Stimulated activated CD8-positive, alpha-beta memory T cell treated with anti-CD3 and anti-CD28 coated beads, Interleukin-15, amount 100 ng/mL, for 4 hours (primary cell): Measurements from ENCODE around the gene MT1M.
A peak's percentile ranks its signal among the peaks of the same experiment; 100 is the strongest.
"Not testable (repeated sequence)": the region's sequence is repeated elsewhere in the genome, so short reads cannot be mapped to it uniquely, and the experiment has no call there.

Source experiments
- DNase-seq, 2 donors: peaks; one replicate each; pipeline ENCODE4 v3.0.0-alpha.2; 2020; ENCODE audit warnings: low read depth in 2 of 2

Gene MT1M

DNA sequence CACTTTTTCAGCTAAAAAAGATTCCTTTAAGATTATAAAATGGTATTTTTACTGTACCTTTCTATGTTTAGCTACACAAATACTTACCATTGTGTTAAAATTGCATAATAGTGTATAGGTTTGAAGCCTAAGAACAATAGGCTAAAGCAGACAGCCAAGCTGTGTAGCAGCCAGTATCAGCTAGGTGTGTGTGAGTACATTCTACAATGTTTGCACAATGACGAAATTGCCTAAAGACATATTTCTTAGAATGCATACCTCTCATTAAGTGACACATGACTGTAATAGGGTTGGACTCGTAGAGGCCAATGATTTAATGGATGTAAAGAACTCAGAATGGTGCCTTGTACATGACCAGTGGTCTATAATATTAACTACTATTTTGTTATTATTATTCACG is 17.4 kb downstream of the MT1M start:
- DNase-seq, result no peak

DNA sequence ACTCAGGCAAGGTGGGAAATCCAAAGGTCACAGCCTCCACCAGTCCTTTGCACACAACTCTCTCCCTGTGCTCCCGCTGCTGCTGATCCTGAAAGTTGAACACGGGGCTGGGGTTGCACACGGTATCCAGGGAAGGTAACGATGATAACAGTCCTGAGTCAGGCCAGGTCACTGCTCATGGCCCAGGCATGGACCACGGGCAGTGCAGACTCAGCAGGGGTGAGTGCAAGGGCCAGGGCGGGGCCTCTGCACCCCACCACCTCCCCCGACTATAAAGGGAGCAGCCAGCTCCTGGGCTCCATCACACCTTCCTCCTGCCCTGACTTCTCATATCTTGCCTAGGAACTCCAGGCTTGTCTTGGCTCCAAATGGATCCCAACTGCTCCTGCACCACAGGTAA is 19.1 kb downstream of the MT1M start, which contains the start of gene MT1B:
TSS of gene MT1B (plus strand) at position 301 of the 400 bp plus-strand sequence. CDS start at position 369, 68 bp downstream.
- no peak for DNase-seq

- DNase-seq, result no peak
These were observed 20.1 kb downstream of the MT1M start for GRCh38 chr16:56652600-56652999.

DNA sequence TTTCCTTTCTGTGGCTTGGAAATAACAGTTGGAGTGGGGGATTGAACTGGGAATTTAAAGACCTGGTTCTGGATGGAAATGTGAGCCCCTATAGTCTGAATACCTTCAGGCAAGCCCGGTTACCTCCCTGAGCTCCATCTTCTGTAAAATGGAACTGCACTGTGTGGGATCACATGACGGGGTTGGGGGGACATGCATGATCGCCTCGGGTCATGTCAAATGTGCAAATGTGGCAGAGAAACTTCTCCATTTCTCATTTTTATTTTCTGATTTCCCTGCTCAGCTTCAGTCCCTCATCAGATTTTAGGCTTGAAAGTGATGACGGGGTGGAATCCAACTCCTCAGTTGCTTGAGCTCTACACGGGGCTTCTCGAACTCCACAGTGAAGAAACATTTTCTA is 20.8 kb downstream of the MT1M start:
- DNase-seq, result no peak

GRCh38 chr16:56657555-56658326 is 25.3 kb downstream of the MT1M start, which contains the start of gene MT1F:
Gene MT1F, plus strand, starts transcription at chr16:56657959. Its CDS starts 100 bp downstream, at chr16:56658059.
- peak; percentile 42 to 44 for DNase-seq

DNA sequence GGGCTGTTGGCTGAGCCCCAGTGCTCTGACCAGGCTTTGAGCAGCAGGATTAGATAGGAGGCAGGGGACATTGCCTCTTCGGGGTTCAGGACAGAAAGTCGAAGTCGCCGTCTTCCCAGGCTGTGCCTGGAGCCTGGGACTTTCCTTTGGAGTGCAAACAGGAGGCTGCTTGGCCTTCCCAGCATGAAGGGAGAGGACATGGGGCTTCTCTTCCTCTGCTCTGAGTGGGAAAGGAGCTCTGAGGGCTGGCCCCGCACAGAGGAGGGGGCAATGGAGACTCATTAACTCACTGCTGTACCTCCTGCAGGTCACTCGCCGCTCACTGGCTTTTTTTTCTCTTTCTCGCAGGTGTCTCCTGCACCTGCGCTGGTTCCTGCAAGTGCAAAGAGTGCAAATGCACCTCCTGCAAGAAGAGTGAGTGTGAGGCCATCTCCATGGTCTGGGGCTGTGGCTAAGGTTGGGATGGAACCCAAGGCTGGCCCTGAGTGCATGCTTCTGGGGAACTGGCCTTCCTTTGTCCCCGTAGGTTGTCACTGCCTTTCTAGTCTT is 25.9 kb downstream of the MT1M start:
- no peak for DNase-seq

DNA sequence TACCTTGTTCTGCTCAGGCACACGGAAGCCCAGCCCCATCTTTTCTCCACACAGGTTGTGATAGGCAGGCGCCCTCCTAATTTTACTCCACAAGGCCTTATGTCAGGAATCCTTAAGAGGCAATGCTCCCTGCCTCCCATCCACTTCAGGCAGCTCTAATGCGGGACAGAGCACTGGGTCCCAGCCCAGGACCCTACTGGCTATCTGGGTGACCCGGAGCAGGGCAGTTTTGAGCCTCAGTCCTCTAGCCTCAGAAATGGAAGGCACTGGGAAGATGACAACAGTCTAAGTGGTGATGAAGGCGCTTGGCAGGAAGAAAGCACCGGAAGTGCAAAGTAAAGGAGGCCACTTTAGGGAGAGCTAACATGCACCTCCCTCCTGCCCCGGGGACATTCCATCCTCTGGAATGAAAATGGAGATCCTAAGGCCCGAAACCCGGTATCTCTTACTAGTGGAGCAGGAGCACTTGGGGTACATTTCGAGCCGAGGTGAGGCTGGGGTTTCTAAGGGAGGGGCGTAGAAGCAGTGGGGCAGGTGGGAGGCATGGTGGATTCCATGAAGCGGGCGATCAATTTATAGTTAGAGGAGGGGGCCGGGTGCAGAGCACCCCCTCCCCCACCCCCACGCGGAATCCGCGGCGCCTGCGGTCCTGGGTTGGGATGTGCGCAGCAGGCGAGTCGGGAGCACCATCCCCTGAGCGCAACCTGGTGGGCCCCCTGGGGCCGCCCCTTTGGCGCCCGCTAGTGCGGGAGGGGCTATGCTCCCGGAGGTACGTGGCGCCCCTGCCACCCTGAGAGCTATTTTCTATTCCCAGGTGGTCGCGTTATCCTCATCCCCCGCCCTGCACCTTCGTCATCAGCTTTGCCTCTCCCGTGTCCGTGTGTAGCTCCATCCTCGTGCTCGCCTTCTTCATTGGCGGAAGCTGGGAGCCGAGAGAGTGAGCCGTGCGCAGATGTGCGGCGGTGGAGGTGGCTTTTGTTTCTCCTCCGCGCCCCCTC is 30.2 kb downstream of the MT1M start:
- no peak for DNase-seq

GRCh38 chr16:56664506-56664905 is 32.0 kb downstream of the MT1M start:
- DNase-seq, result no peak

GRCh38 chr16:56665286-56666261 is 33.1 kb downstream of the MT1M start:
- DNase-seq, result not testable (repeated sequence)

- DNase-seq, result no peak
These were observed 35.4 kb downstream of the MT1M start, which contains the start of gene MT1G for GRCh38 chr16:56667581-56668571. Gene MT1G, minus strand, starts transcription at chr16:56668065. Its CDS starts 72 bp downstream, at chr16:56667993.

DNA sequence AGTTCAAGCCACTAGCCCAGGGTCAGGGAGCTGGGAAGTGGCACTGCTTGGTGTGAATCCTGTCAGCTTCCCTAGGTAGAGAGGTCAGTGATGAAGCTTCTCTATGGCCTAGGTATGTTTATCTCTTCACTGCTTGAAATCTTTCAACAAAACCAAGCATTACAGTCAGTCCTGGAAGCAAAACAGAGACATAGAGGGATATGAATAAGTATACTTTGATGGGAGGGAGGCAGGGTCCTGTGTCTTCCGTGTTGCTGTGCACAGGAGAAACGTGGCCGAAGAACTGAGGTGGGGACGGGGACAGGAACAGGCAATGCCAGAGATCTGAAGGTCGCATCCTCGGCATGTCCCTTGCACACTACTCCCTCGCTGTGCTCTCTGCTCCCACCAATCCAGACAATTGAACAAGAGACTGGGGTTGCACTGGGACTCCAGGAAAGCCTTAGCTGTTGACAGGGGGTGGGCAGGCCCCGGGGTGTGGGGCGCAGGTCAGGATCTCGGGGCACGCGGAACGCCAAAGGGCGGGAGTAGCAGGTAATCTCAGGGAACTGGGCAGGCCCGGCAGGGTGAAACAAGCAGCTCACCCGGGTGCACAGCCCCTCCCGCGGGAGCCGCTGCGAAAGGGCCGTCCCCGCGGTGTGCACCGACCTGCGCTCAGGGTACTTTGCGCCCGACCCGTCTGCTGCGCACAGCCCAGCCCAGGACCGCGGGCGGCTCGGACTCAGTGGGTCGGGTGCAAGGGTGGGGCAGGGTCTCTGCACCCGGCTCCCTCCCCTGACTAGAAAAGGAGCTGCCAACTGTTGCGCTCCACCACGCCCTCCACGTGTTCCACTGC is 36.8 kb downstream of the MT1M start, which contains the start of gene MT1H:
TSS of gene MT1H (plus strand) at position 810 of the 835 bp plus-strand sequence. CDS start 71 bp downstream, outside the sequence.
- no peak for DNase-seq

GRCh38 chr16:56669840-56670619 is 37.6 kb downstream of the MT1M start:
- no peak for DNase-seq

DNA sequence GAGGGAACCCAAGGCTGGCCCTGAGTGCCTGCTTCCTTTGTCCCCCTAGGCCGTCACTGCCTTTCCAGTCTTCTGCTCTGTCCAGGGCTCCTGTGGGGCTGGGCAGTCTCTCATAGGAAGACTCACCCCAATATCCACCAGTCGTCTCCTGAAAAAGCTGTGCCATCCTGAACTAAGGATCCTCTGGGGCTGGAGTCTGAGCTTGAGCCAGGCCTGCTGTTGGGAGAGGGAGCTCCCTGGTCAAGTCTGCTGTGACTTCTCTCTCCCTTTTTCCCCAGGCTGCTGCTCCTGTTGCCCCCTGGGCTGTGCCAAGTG is 38.1 kb downstream of the MT1M start:
- DNase-seq, result no peak

- DNase-seq, result not testable (repeated sequence)
These were observed 39.2 kb downstream of the MT1M start for GRCh38 chr16:56671691-56672090.

DNA sequence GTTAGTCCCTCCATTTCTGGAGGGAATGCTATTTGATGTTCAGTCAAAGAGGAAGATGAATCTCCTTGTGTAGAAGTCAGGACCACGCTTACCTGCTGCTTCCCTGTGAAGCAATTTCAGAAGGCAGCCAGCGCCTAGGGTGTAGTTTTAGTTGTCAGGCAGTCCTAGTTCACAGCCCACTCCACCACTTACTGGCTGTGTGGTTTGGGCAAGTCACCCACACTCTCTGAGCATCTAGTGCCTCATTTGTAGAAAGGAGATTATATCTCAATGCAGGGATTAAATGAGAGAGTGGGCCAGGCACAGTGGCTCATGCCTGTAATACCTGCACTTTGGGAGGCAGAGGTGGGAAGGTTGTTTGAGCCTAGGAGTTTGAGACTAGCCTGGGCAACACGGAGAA is 39.7 kb downstream of the MT1M start:
- not testable (repeated sequence) for DNase-seq

DNA sequence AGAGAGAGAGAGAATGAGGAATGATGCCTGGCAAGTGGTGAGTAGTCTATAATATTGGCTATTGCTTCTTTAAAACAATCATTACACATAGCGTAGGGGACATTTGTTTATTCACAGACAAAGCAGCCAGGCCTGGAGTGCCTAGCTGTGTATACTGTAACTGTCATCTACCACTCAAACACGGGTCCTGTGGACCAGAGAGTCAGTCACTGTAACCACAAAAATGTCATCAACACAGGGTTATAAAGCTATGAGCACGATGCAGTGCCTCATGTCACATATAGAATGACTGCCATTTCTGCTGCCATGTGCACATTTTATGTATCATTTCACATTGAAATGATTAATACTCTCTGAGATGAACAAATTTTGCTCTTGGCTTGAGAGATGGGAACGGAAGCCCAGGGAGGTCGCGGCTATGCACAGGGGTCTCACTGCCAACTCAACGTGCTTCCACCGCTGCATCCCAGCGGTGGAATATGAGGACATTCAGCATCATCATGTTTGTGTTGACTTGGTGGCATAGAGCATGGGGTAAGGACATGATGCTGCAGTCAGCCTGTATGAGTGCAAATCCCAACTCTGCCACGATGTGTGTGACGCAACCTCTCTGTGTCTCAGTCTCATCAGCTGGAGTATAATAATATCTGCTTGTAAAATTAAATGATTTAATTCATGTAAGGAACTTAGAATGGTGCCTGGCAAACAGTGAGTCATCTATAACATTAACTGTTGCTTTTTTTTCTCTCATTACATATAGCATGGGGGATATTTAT is 40.5 kb downstream of the MT1M start:
- DNase-seq, result no peak

DNA sequence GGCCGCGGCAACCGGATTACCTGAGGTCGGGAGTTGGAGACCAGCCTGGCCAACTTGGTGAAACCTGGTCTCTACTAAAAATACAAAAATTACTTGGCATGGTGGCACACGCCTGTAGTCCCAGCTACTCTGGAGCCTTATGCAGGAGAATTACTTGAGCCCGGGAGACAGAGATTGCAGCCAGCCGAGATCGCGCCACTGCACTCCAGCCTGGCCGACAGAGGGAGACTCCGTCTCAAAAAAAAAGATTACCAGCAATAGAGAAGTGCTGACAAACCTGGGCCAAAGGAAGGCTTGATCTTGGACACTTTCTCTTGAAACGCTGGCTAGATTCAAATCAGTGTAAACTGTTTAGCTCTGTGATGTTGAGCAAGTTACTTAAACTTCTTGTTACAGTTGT is 41.5 kb downstream of the MT1M start:
- DNase-seq, result no peak
